Fibroblast of lung (primary cell): ENCODE results near the gene SBF2.
"Not testable (repeated sequence)": the region's sequence is repeated elsewhere in the genome, so short reads cannot be mapped to it uniquely, and the experiment has no call there.

Source experiments
- CTCF ChIP-seq, 2 donors: IDR thresholded peaks in 1 of 2; conservative IDR thresholded peaks in 1 of 2; 1 replicate in 1 of 2; 2 replicates in 1 of 2; pipeline ENCODE4 v1.5.1; 2011 to 2012; ENCODE audit warnings: low read length in 2 of 2, control low read depth in 1 of 2, inconsistent platforms in 1 of 2, low read depth in 1 of 2, mild to moderate bottlenecking in 1 of 2
- EZH2 ChIP-seq: IDR thresholded peaks from 2 replicates; pipeline ENCODE4 v1.5.1; 2012; ENCODE audit warnings: low read length, control low read depth, mild to moderate bottlenecking; ENCODE audit errors: missing control alignments

GRCh38 chr11:9900253-9900652 is 393.8 kb downstream of the SBF2 start:
- TF ChIP-seq CTCF (conservative IDR thresholded peaks at IDR 0.05 in 1 of 2, IDR thresholded peaks at IDR 0.05 in 1 of 2; ENCODE audit: low read depth in 1 of 2, low read length in 2 of 2); EZH2: not testable (repeated sequence)
